CMK (cell line): Measurements from ENCODE around the gene KLHL17.

ENCODE experiments used
- DNase-seq: peaks from one replicate; pipeline ENCODE4 v3.0.0-alpha.2; 2010; ENCODE audit warnings: low read depth

Gene KLHL17

DNA sequence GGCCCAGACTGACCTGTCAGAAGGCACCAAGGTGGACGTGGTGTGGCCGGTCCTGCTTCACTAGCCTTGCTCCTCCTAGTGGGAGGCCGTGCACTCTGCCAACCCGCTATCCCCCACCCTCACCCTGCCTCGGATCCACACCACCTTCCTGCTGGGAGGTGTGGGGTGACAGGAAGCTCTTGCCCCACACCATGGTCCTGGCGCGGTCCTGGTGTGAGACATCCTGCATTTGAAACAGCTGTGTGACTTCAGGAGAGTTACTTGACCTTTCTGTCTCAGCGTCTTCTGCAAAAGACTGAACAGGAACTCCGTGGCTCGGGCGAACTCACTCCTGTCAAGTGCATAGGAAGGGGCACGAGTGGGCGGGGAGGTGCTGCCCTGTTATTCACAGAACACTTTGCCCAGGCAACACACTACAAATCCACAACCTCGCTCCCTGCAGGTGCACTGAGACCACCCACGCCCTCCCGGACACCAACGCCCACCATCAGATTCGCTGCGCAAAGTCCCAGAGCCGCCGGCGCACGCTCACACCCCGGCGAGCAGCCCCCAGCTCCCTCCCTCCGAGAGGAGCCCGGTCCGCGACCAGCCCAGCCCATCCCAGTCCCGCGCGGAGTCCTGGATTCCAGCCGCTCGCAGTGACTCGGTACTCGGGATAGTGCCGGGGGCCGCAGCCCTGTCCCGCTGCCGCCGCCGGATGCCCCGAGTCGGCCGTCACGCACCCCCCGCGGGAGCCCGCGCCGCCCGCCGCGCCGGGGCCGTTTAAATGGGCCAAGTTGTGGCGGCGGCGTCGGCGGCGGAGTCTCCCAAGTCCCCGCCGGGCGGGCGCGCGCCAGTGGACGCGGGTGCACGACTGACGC, 37.0 kb upstream of the KLHL17 start, which contains the start of gene SAMD11:
SAMD11 (plus strand) TSS at position 793 of the 860 bp plus-strand sequence. CDS start 509 bp downstream, outside the sequence.
- no peak for DNase-seq

DNA sequence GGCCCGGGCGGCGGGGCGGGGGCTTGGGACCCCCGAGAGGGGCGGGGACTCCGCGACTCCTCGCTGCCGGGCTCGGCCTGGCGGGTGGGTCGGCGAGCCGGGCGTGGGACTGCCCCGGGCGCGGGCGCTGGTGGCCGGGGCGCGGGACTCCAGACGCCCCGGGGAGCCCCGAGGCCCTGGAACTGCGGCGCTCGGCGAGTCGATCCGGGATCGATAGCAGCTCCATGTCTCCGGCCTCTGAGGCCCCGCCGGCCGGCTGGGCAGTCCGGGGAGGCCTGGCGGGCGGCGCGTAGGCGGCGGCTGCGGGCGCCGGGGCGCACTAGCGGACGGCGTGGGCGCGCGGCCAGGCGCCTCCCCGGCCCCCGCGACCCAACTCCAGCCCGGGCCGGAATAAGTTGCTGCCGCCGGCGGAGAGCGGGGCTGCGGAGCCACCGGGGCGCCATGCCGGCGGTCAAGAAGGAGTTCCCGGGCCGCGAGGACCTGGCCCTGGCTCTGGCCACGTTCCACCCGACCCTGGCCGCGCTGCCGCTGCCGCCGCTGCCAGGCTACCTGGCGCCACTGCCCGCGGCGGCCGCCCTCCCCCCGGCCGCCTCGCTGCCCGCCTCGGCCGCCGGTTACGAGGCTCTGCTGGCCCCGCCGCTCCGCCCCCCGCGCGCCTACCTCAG, 36.3 kb upstream of the KLHL17 start:
- DNase-seq: no peak

DNA sequence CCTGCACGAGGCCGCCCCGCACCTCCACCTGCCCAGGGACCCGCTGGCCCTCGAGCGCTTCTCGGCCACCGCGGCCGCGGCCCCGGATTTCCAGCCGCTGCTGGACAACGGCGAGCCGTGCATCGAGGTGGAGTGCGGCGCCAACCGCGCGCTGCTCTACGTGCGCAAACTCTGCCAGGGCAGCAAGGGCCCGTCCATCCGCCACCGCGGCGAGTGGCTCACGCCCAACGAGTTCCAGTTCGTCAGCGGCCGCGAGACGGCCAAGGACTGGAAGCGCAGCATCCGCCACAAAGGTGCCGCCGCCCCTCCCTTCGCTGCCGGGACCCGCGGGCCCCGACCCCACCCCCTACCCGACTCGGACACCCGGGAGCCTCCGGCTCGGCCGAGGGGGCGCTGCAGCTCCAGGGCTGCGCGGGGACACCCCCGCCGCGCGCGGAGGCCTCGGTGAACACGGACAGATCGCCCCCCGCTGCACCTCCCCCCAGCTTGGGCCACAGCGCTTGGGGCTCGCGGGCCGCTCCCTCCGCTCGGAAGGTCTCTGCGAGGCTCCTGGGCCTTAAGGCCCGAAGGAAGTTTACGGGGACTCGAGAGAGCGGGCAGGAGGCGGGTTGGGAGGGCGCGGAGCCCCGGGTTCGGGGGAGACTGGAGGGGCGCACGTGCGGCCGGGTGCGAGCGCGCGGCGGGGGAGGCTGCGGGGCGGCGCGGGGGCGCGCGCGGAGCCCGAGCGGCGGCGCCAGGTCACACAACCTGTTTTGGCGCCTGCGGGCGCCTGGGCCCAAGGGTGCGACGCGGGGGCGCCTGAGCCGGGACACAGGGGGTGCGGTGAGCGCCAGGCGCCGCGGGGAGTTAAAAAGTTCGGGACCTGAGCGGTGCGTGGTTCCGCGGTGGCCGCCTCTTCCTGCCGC, 35.5 kb upstream of the KLHL17 start:
- no peak for DNase-seq

DNA sequence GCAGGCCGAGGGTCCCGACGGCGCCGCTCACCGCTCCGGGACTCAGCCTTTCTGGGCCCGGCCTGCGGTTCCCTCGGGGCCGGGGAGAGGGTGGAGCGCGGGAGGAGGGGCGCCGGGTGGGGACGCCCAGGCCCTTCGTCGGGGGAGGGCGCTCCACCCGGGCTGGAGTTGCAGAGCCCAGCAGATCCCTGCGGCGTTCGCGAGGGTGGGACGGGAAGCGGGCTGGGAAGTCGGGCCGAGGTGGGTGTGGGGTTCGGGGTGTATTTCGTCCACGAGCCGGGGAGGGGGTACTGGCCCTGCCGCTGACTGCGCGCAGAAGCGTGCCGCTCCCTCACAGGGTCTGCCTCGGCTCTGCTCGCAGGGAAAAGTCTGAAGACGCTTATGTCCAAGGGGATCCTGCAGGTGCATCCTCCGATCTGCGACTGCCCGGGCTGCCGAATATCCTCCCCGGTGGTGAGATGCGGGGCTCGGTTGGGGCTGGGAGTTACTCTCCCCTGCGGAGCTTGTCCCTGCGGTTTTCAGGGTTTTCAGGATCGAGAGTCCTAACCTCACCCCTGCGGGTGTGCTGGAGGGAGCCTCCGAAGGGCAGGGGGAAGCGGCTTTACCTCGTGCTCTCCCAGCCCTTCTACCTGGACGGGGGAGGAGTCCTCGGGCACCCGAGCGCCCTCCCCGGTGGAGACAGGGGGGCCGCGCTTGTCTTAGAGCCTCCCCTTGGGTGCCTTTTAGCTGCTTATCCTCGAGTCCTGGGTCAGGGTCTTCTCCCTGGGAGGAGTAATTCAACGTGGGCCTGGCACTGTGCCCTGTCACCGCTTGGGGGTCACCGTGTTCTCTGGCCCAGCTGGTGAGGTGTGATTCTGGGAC, 34.6 kb upstream of the KLHL17 start:
- DNase-seq: no peak

DNA sequence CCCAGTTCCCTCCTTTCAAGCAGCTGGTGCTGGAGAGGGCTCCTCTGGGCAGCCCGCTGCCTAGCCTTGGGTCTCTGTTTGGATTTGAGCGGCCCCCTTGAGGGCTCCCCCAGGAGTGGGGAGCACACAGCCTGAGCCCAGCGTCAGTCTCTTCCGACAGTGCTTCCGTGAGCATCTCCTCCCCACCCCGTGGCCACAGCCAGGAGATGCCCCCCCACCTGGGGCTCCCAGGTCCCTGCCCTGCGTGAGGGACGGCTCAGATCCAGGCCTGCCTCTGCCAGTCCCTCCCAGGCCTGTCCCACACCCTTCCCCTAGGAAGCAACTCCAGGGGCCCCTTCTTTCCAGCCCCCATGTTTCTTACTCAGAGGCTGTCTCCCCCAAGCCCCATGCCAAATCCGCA, 33.1 kb upstream of the KLHL17 start:
- no peak for DNase-seq

DNA sequence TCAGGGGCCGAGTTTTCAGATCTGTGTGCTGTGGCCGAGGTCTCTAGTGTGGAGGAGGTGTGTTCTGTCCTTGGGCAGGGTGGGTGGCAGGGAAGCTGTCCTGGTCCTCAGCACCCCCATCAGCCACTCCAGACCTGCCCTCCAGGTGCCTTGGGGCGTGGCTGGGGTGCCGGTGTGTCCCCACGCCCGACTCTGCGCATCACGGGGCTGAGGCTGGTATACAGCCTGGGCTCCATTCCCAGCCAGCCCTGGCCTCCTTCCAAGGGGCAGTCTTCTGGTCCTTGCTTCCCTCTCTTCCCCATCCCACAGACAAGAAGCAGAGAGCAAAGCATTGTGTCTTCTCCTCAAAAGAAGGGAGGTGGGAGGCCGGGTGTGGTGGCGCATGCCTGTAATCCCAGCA, 32.6 kb upstream of the KLHL17 start:
- DNase-seq: no peak

DNA sequence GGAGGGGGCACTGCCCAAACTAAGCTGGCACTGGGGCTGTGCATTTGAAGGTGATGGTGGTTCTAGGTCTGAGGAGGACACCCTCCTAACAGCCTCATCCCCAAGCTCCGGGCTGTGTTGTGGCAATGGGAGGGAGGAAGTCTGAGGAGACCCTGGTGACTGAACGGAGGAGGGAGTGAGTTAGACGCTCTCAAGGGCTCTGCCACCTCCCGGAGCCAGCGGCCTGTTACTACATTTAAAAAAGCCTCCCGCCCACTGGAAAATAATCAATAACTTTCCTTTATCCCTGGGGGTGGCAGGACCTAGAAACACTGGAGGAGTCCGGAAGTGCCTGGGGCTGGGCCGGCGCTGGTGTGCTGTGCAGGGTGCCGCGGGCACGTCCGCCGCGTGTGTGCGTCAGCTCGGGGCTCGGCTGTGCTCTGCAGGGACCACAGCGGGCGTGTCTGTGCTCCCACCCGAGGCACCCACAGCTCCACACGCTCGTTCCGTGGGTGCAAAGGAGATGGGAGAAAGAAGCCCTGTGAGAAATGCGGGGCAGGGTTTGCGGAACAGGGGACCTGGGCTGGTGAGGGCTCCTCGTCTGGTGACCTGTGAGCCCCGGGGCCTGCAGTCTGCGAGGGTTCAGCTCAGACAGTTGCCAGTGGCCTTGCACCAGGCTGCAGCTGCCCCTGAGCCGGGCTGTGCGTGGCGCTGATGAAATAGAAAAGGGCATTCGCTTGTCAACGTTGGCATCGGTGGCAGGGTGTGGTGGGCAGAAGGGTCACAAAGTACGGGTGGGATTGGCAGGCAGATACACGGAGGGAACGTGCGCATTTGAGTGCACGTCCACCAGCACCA, 31.3 kb upstream of the KLHL17 start:
- no peak for DNase-seq

DNA sequence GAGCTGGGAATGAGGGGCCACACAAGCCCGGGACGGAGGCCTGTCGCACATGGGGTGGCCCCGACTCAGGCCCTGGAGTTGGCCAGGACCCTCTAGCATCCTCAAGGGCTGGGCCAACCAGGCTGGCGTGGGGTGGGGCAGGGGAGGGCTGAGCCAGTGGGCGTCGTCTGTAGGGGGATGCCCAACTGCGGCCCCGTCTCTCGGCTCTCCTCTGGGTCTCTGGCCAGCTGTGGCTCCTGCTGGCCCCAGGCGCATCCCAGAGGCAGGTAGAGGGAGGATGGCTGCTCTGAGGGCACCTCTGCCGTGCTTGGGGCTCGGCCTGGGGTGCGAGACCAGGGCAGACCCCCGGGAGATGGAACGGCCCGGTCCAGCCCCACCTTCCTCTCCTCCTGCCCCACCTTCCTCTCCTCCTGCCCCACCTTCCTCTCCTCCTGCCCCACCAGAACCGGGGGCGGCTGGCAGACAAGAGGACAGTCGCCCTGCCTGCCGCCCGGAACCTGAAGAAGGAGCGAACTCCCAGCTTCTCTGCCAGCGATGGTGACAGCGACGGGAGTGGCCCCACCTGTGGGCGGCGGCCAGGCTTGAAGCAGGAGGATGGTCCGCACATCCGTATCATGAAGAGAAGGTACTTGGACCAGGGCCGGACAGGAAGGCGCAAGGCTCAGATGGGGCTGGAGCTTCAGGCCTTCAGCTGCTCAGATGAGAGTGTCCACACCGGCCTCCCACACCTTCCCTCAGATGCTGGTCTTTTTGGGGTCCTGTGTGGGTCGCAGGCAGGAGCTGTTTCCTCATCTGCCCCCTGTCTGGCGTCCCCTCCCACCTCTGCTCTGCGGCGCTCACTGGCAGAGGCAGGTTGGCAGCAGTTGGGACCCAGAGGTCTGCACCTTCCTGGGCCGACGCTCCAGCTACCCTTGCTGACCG, 30.4 kb upstream of the KLHL17 start:
- no peak for DNase-seq

DNA sequence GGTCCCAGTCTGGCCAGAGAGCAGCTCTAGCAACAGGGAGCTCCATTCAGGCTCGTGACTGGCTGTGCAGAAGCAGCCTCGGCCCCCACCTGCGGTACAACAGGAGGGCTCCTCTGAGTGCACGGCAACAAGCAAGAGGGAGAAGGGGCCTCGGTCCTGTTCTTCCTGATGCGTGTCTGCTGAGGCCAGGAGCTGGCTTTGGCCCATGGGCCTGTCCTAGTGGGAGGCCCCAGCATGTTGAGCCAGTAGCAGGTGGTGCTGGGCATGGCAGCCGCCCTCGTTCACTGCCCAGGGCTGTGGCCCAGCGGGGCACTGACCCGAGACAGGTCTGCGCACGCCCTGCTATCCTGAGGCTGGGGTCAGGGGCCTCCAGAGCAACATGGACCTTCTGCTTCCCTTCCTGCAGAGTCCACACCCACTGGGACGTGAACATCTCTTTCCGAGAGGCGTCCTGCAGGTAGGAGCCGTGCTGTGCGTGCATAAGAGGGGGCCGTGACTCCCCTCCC, 29.7 kb upstream of the KLHL17 start:
- DNase-seq: no peak

DNA sequence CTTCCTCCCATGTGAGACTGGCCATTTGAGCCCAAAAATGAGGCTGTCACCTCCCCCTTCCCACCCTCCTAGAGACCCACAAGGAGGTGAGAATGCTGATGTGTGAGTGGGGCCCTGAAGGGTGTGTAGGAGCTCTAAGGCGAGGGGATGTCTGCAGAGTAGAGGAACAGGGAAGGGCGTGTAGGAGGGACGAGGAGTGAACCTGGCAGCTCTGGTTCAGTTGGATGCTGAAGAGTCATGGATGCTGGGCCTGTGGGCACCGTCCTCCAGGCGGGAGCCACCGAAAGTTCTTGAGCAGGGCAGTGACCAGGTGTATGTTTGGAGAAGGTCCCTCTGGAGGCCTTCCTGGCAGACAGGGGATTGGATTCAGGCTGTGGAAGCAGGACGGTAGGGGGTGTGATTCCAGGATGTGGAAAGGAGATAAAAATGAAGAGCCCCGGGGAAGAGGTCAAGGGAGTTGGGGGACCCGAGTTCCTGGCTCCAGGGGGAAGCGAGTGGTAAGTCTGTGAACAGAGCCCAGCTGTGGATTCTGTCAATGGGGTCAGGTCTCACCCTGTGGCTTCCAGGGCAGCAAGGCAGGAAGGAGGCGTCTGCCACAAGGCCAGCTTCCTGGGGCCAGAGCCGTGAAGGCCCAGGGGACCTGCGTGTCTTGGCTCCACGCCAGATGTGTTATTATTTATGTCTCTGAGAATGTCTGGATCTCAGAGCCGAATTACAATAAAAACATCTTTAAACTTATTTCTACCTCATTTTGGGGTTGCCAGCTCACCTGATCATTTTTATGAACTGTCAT, 28.8 kb upstream of the KLHL17 start:
- DNase-seq: no peak

DNA sequence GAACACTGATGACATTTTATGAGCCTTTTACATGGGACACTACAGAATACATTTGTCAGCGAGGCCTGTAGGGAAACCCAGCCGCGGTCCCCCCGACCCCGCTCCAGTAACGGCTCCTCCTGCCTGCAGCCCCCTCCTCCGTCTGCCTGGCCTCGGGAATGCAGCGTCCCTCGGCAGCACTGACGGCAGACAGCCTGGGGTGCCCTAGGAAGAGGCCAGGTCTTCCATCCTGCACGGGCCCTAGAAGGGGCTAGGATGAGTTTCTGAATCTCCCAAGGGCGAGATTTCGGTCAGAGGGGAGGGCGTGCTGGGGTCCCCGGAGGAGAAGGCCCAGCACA, 28.2 kb upstream of the KLHL17 start:
- no peak for DNase-seq

DNA sequence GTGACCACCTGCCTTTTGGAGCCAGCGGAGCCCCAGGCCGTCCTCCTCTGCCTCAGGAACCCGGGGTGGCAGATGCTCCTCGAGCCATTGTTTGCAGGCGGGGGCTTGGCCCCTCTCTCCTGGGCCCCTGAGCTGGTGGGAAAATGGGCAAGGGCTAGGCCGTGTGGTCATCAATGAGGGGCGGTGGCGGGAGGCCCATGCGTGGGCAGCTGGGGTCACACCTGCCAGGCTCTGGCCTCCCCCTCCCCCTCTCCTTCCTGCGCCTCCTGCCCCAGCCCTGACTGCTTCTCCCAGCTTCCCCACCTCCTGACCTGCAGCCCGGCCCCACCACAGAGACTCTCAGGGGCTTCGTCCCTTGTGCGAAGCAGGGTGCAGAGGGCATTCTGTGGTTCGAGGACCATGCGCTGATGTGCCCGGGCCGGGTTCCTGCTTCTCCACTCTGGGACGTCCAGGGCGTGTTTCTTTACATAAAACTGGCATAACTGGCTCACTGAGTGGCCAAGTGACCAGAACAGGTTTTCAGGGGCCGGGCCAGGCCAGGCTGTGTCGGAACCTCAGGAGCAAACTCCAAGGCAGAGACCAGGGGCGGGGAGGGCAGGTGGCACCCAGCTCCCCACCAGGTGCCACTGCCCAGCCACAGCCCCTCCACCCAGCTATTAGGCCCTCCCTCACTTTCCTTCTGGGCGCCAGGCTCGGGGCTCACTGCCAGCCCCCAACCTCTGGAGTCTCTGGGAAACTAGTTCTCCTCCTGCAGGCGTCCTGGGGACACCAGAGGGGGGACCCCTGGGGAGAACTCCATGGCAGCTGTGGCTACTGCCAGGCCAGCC, 27.4 kb upstream of the KLHL17 start:
- no peak for DNase-seq

DNA sequence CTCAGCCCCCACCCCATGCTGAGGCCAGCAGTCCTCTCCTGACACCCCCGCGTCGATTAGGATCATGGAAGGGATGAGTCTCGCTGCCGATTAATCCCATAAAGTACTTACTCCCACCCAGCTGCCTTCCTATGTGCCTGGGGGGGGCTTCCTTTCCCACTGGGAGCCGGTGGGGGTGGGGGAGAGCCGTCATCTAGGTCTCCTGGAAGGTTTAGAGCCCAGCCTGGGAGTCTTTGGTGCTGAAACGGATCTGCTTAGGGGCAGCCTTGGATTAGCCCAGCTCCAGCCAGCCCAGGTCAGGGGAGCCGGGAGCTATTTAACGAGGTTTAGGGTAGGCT, 26.8 kb upstream of the KLHL17 start:
- no peak for DNase-seq

DNA sequence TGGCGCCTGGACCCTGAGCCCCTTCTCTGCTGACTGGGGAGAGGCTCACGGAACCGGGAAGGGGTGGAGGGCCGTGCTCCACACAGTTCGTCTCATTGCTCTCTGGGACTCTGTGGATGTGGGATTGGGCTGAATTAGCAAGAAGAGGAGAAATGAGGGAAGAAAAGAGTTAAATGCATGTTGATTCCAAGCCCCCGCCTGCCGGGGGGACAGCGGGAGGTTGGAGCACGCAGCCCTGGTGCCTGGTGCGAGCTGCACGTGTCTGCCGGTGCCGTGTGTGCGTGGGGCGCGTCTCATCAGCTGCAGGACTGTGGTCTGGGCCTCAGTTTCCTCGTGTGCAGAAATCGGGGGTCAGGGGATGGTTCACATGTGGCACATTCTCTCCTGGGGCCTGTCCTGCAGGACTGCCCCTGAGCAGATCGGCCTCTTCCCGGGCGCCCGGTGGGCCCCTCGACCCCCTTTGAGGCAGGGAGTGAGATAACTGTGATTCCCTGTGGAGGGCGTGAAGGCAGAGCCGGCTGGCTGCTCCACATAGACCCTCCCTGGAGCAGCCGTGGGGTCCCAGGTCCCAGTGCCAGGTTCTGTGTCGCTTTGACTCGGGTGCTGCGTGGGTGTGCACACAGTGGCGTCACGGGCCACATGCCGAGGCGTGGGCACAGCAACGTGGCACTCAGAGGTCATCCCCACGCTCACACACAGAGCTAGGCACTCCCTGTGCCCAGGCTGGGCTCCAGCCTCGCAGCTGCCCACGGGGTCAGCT, 25.2 kb upstream of the KLHL17 start:
- no peak for DNase-seq

DNA sequence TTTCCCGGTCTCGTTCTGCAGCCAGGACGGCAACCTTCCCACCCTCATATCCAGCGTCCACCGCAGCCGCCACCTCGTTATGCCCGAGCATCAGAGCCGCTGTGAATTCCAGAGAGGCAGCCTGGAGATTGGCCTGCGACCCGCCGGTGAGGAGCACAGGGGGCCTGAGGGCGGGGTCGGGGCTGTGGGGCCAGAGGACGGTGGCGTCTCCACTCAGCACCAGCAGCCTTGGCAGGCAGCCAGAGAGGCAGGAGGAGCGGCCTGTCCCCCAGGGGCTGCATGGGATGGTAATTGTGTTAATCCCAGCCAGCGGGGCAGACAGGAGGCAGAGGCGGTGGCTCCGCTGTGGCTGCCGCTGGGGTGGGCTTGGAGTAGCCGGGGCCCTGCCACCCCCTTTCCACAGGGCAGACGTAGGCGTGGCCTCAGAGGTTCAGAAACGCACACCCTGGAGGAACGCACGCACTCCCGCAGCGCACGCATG, 24.6 kb upstream of the KLHL17 start:
- no peak for DNase-seq

DNA sequence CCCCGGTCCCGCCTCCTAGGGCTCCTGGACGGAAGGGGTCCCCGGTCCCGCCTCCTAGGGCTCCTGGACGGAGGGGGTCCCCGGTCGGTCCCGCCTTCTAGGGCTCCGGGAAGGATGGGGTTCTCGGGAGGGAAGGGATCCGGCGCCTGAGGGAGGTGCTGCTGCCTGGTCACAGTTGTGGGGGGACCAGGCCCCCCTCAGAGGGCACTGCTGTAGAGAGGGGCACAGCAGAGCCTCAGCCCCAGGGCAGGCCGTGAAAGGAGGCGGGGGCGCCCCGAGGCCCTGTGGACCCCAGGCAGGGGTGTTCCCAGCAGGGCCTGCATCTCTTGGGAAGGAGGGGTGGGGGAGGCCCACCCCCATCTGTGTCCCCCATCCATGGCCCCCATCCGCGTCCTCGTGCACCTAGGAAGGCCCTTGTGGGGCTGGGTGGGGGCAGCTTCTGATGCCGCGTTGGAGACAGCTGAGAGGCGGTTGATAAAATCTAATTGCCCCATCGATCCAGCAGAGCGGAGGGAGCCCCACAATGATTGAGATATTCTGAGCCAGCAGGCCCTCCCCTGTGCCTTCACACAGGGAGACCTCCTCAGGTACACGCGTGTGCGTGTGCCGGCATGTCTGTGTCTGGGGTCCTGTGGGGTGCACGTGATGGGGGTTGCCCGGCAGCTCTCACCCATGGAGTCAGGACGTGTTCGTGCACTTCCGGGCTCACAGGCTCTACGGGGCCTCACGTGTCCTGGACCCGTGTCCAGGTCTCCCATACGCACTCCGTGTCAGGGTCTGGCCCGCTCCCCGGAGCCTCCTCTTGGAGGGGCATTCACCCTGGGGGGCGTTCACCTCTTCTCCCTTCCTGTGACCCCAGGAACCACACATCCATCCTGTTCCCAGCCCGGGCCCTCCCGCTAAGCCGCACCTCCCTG, 23.8 kb upstream of the KLHL17 start:
- no peak for DNase-seq
